Activated T-cell treated with anti-CD3 and anti-CD28 coated beads, Interleukin-2, amount 50 U/mL, for 1 hour (primary cell): ENCODE measurements around the gene OR2V1.
"Not testable (repeated sequence)": the region's sequence is repeated elsewhere in the genome, so short reads cannot be mapped to it uniquely, and the experiment has no call there.

Experiments
- DNase-seq: peaks from one replicate; pipeline ENCODE4 v3.0.0-alpha.2; 2020

OR2V1 gene

GRCh38 chr5:181101930-181102674 lies 28.9 kb downstream of the OR2V1 start:
- DNase-seq: not testable (repeated sequence)

- DNase-seq: not testable (repeated sequence)
Observed at GRCh38 chr5:181101030-181101641, 29.8 kb downstream of the OR2V1 start.

GRCh38 chr5:181100121-181100875 lies 30.7 kb downstream of the OR2V1 start:
- no peak for DNase-seq

- no peak for DNase-seq
Observed at GRCh38 chr5:181099602-181100086, 31.3 kb downstream of the OR2V1 start.

DNA sequence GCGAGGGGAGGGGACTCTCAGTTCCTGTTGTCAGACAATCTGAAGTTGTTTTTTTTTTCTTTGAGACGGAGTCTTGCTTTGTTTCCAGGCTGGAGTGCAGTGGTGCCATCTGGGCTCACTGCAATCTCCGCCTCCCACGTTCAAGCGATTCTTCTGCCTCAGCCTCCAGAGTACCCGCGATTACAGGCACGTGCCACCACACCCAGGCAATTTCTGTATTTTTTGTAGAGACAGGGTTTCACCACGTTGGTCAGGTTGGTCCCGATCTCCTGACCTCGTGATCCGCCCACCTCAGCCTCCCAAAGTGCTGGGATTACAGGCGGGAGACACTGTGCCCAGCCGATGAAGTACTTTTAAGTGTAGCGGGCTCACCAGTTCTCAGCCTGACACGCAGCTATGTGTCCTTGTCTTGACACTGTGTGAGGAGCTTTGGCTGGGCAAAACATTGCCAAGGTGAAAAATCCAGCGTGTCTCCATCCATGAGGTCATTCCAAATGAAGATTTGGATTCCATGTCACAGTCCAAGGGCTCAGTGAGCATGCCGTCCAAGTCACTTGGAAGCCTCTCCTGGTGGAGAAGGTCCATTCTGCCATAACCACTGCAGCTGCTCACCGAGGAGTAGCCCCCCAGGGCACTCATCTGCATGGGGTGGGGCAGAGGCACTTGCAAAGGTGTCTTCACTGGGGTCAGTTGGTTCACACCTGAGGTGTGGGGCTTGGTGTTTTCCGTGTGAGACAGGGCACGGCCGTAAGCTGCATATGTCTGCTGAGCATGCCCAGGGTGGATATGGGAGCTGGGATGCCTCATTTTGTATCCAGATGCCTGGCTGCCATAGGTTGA lies 32.0 kb downstream of the OR2V1 start:
- DNase-seq: no peak

- not testable (repeated sequence) for DNase-seq
Observed at GRCh38 chr5:181097759-181098491, 33.0 kb downstream of the OR2V1 start.

DNA sequence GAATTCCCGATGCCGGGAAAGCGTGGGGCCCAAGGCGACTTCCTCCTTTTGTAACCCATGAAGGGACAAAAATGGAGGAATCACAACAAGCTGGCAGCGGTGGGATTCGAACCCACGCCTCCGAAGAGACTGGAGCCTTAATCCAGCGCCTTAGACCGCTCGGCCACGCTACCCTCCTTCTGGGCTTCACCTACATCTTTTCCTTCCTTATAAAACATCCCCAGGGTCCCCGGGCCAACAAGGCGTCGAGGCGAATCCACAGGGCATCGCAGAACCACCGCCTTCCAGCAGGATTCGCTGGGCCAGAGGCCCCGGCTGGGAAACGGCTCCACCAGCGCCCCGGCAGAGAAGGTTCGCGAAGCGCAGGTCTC lies 33.6 kb downstream of the OR2V1 start:
- not testable (repeated sequence) for DNase-seq

DNA sequence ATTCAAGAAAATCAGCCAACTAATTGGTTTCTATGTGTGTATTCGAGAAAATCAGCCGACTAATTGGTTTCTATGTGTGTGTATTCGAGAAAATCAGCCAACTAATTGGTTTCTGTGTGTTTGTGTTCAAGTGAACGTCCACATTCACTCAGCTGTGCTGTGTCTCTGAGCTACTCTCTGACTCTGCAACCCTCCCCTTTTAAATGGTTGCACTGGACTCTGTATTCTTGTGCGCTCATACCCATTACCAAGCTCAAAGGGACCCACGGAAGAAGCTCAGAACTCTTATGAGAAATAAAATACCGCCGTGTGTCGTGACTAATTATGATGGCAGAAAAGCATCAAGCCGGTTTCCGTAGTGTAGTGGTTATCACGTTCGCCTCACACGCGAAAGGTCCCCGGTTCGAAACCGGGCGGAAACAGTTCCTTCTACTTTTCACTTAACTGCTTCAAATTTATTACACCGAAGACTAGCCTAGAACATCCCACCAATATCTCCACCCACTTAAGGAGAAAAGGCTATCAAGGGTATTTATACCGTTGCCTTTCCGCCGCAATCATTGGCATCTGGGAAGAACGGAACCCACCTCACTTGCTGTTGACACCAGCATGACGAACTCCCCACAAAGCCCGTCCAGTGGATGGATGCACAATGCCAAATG lies 34.1 kb downstream of the OR2V1 start:
- not testable (repeated sequence) for DNase-seq

DNA sequence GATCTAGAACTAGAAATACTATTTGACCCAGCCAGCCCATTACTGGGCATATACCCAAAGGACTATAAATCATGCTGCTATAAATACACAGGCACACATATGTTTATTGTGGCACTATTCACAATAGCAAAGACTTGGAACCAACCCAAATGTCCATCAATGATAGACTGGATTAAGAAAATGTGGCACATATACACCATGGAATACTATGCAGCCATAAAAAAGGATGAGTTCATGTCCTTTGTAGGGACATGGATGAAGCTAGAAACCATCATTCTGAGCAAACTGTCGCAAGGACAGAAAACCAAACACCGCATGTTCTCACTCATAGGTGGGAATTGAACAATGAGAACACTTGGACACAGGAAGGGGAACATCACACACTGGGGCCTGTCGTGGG lies 35.8 kb downstream of the OR2V1 start:
- not testable (repeated sequence) for DNase-seq

DNA sequence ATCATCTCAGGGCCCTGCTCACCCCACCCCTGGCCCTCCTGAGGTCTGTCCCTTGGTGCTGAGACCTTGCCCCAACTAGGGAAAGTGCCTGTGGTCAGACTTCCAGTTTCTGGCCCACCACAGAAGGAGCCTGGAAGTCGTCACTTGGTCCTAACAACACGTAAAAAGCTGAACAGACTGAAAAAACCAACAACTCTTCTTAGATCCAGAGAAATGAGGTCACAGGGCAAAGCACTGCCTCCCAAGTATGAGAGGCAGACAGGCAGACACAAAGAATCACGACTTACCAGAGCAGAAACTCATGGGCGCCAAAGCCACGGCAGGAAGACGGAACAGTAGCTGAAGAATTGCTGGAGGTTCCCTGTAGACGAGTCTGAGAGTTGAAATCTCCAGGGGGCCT lies 38.5 kb downstream of the OR2V1 start:
- DNase-seq: no peak

DNA sequence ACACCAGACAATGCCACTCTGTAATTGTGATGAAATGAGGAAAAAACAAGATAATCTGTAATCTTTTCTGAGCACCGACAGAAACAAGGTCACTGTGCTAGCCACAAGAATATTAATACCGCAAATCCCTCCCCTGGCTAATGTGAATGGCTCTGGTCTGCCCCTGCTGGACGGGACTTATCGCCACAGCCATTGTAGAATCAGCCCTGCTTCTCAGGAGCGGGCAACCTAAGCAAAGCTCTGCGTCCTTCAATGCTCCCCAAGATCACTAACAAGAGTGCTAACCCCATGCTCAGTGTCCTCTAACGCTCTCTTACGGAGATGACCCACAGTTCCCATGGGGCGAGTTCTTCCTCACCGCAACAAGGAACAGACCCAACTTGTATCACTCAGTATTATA lies 42.7 kb downstream of the OR2V1 start:
- no peak for DNase-seq

GRCh38 chr5:181087309-181087708 lies 43.7 kb downstream of the OR2V1 start:
- no peak for DNase-seq

- no peak for DNase-seq
Observed at GRCh38 chr5:181086884-181087205, 44.1 kb downstream of the OR2V1 start.

- no peak for DNase-seq
Observed at GRCh38 chr5:181086026-181086883, 44.7 kb downstream of the OR2V1 start.

GRCh38 chr5:181084621-181085195 lies 46.3 kb downstream of the OR2V1 start:
- DNase-seq: no peak

GRCh38 chr5:181081989-181082388 lies 49.0 kb downstream of the OR2V1 start:
- no peak for DNase-seq

- DNase-seq: no peak
Observed at GRCh38 chr5:181076920-181077319, 54.0 kb downstream of the OR2V1 start.
